SK-N-SH (cell line): ENCODE results near the gene SMS.

Experiments
- CHD2 ChIP-seq: fragments of 150-350 bp; IDR thresholded peaks from 2 replicates; pipeline ENCODE4 v1.6.1; 2018; ENCODE audit warnings: low read length; ENCODE audit not compliant: partially characterized antibody
- ELF1 ChIP-seq: IDR thresholded peaks from 2 replicates; pipeline ENCODE4 v1.4.0; 2012
- EP300 ChIP-seq, 2 experiments: IDR thresholded peaks; 2 replicates each; pipeline versions ENCODE4 v1.4.0 to v1.6.1; 2012; ENCODE audit warnings: borderline replicate concordance in 1 of 2, low read depth in 1 of 2, low read length in 1 of 2
- FOXM1 ChIP-seq: IDR thresholded peaks from 2 replicates; pipeline ENCODE4 v1.4.0; 2012; ENCODE audit warnings: low read depth, mild to moderate bottlenecking
- JUND ChIP-seq: IDR thresholded peaks from 2 replicates; pipeline ENCODE4 v1.4.0; 2012
- MEF2A ChIP-seq: IDR thresholded peaks from 2 replicates; pipeline ENCODE4 v1.4.0; 2012; ENCODE audit warnings: low read depth, borderline replicate concordance
- MXI1 ChIP-seq: IDR thresholded peaks from 2 replicates; pipeline ENCODE4 v1.6.1; 2012; ENCODE audit warnings: mild to moderate bottlenecking, low read depth, low read length, improper control_type of control experiment
- POLR2AphosphoS5 ChIP-seq: IDR thresholded peaks from 2 replicates; pipeline ENCODE4 v1.6.1; 2012; ENCODE audit warnings: low read depth, low read length
- RAD21 ChIP-seq: IDR thresholded peaks from 2 replicates; pipeline ENCODE4 v1.6.1; 2012; ENCODE audit warnings: mild to moderate bottlenecking, low read length
- YY1 ChIP-seq: IDR thresholded peaks from 2 replicates; pipeline ENCODE4 v1.4.0; 2012; ENCODE audit warnings: low read depth, mild to moderate bottlenecking
- TF ChIP-seq, protein P1 (sequence below): IDR thresholded peaks from 2 replicates; pipeline ENCODE4 v1.4.0; 2012; ENCODE audit warnings: low read depth
- TF ChIP-seq, protein P2 (sequence below): fragments of 200-600 bp; sonication (generic); IDR thresholded peaks from 2 replicates; pipeline ENCODE4 v1.6.1; 2017; ENCODE audit warnings: antibody characterized with exemption, mild to moderate bottlenecking, moderate library complexity
- TF ChIP-seq, protein P3 (sequence below): IDR thresholded peaks from 2 replicates; pipeline ENCODE4 v1.4.0; 2012; ENCODE audit warnings: low read depth, borderline replicate concordance

DNA sequence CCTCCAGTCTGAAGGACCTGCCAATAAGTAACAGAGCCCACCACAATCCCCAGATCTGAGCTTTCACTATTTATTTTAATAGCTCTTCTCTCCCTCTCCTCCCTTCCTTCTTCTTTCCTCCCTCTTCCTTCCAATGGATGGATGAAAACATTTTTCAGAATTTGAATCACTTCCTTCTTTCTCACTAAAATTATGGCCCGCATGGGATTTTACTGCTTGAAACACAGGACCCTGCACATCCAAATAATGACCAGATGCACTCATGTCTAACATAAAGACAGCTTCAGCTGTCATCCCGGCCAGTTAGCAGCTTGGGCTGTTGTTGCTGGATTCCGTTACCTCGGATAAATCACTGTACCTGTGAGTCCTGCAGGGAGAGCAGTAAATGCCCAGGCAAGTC is 86.2 kb downstream of the SMS start:
- TF ChIP-seq EP300 (IDR thresholded peaks at IDR 0.05; ENCODE audit: borderline replicate concordance in 1 of 2, low read depth in 1 of 2, low read length in 1 of 2) (no peak), POLR2AphosphoS5 (no peak), YY1 (no peak), RAD21 (no peak), ELF1 (no peak), CHD2 (no peak), MEF2A (no peak), JUND (no peak), MXI1 (no peak), FOXM1 (no peak)
- TF ChIP-seq, protein P1, sequence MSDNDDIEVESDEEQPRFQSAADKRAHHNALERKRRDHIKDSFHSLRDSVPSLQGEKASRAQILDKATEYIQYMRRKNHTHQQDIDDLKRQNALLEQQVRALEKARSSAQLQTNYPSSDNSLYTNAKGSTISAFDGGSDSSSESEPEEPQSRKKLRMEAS: no peak
- TF ChIP-seq, protein P2, sequence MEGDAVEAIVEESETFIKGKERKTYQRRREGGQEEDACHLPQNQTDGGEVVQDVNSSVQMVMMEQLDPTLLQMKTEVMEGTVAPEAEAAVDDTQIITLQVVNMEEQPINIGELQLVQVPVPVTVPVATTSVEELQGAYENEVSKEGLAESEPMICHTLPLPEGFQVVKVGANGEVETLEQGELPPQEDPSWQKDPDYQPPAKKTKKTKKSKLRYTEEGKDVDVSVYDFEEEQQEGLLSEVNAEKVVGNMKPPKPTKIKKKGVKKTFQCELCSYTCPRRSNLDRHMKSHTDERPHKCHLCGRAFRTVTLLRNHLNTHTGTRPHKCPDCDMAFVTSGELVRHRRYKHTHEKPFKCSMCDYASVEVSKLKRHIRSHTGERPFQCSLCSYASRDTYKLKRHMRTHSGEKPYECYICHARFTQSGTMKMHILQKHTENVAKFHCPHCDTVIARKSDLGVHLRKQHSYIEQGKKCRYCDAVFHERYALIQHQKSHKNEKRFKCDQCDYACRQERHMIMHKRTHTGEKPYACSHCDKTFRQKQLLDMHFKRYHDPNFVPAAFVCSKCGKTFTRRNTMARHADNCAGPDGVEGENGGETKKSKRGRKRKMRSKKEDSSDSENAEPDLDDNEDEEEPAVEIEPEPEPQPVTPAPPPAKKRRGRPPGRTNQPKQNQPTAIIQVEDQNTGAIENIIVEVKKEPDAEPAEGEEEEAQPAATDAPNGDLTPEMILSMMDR: no peak
- TF ChIP-seq, protein P3, sequence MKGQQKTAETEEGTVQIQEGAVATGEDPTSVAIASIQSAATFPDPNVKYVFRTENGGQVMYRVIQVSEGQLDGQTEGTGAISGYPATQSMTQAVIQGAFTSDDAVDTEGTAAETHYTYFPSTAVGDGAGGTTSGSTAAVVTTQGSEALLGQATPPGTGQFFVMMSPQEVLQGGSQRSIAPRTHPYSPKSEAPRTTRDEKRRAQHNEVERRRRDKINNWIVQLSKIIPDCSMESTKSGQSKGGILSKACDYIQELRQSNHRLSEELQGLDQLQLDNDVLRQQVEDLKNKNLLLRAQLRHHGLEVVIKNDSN: no peak
